ENCODE measurements around the gene CRISP1.
"Not testable (repeated sequence)": the region's sequence is repeated elsewhere in the genome, so short reads cannot be mapped to it uniquely, and the experiment has no call there.

The CRISP1 gene

GRCh38 chr6:49799090-49799489 lies 67.2 kb downstream of the CRISP1 start:
- no peak for TF ChIP-seq CTCF (IDR thresholded peaks at IDR 0.05; ENCODE audit: borderline replicate concordance, control extremely low read depth, extremely low read depth, insufficient read depth, missing control alignments)
- in situ Hi-C loops (cut with MboI; ENCODE audit: low sequenced_read_pairs, unreplicated experiment), result no loop called here
- DNase-seq (ENCODE audit: low spot score), result no peak

GRCh38 chr6:49796842-49797455 lies 69.4 kb downstream of the CRISP1 start:
- DNase-seq (ENCODE audit: low spot score); in situ Hi-C loops (cut with MboI; ENCODE audit: low sequenced_read_pairs, unreplicated experiment): not testable (repeated sequence)

- DNase-seq (ENCODE audit: low spot score), result no peak
- TF ChIP-seq CTCF (IDR thresholded peaks at IDR 0.05; ENCODE audit: borderline replicate concordance, control extremely low read depth, extremely low read depth, insufficient read depth, missing control alignments), result no peak
- in situ Hi-C loops (cut with MboI; ENCODE audit: low sequenced_read_pairs, unreplicated experiment), result no loop called here
Measured at GRCh38 chr6:49790341-49790740, 76.0 kb downstream of the CRISP1 start.

- in situ Hi-C loops (cut with MboI; ENCODE audit: low sequenced_read_pairs, unreplicated experiment), result no loop called here
- no peak for DNase-seq (ENCODE audit: low spot score)
- TF ChIP-seq CTCF (IDR thresholded peaks at IDR 0.05; ENCODE audit: borderline replicate concordance, control extremely low read depth, extremely low read depth, insufficient read depth, missing control alignments), result no peak
Measured at GRCh38 chr6:49787176-49787575, 79.2 kb downstream of the CRISP1 start, which contains the start of gene PGK2. Gene PGK2 (minus strand): TSS chr6:49787285. CDS start chr6:49787187, 98 bp downstream.

GRCh38 chr6:49784272-49784671 lies 82.1 kb downstream of the CRISP1 start:
- no peak for TF ChIP-seq CTCF (IDR thresholded peaks at IDR 0.05; ENCODE audit: borderline replicate concordance, control extremely low read depth, extremely low read depth, insufficient read depth, missing control alignments)
- DNase-seq (ENCODE audit: low spot score), result no peak
- in situ Hi-C loops (cut with MboI; ENCODE audit: low sequenced_read_pairs, unreplicated experiment), result no loop called here
